ENCODE measurements around the gene COL23A1. TPM values are rescaled to one million over a fixed set of nuclear protein-coding genes. Genes with fewer than 3 reads are reported as not detected.

COL23A1 gene
- total RNA-seq, 1 donor from 2014 or later = 0.96 TPM

GRCh38 chr5:178557416-178557815 is 32.8 kb downstream of the COL23A1 start:
- no peak for DNase-seq (ENCODE audit: low spot score)

- DNase-seq (ENCODE audit: low spot score) = no peak
These were observed 34.4 kb downstream of the COL23A1 start for GRCh38 chr5:178555771-178556211.

- no peak for DNase-seq (ENCODE audit: low spot score)
These were observed 35.2 kb downstream of the COL23A1 start for GRCh38 chr5:178555005-178555404.

GRCh38 chr5:178554311-178554710 is 35.9 kb downstream of the COL23A1 start:
- DNase-seq (ENCODE audit: low spot score) = no peak

- DNase-seq (ENCODE audit: low spot score) = no peak
These were observed 36.7 kb downstream of the COL23A1 start for GRCh38 chr5:178553517-178553916.

- DNase-seq (ENCODE audit: low spot score) = no peak
These were observed 38.7 kb downstream of the COL23A1 start for GRCh38 chr5:178551468-178551867.

- DNase-seq (ENCODE audit: low spot score) = peak; percentile 27
These were observed 39.1 kb downstream of the COL23A1 start for GRCh38 chr5:178551059-178551458.

- no peak for DNase-seq (ENCODE audit: low spot score)
These were observed 41.4 kb downstream of the COL23A1 start for GRCh38 chr5:178548746-178549145.

- no peak for DNase-seq (ENCODE audit: low spot score)
These were observed 42.3 kb downstream of the COL23A1 start for GRCh38 chr5:178547753-178548415.

- DNase-seq (ENCODE audit: low spot score) = no peak
These were observed 43.0 kb downstream of the COL23A1 start for GRCh38 chr5:178547052-178547666.

- DNase-seq (ENCODE audit: low spot score) = no peak
These were observed 43.5 kb downstream of the COL23A1 start for GRCh38 chr5:178546675-178547033.

- no peak for DNase-seq (ENCODE audit: low spot score)
These were observed 44.1 kb downstream of the COL23A1 start for GRCh38 chr5:178545941-178546674.

GRCh38 chr5:178545176-178545575 is 45.0 kb downstream of the COL23A1 start:
- DNase-seq (ENCODE audit: low spot score) = no peak

- no peak for DNase-seq (ENCODE audit: low spot score)
These were observed 45.9 kb downstream of the COL23A1 start for GRCh38 chr5:178544166-178544834.

- DNase-seq (ENCODE audit: low spot score) = peak; percentile 90
These were observed 47.7 kb downstream of the COL23A1 start for GRCh38 chr5:178542455-178542854.

- DNase-seq (ENCODE audit: low spot score) = no peak
These were observed 49.7 kb downstream of the COL23A1 start for GRCh38 chr5:178540526-178540925.

- DNase-seq (ENCODE audit: low spot score) = peak; percentile 71
These were observed 51.4 kb downstream of the COL23A1 start for GRCh38 chr5:178538741-178539229.

- DNase-seq (ENCODE audit: low spot score) = no peak
These were observed 52.5 kb downstream of the COL23A1 start for GRCh38 chr5:178537467-178538371.

- no peak for DNase-seq (ENCODE audit: low spot score)
These were observed 53.4 kb downstream of the COL23A1 start for GRCh38 chr5:178536541-178537466.

Measured in umbilical cord (tissue), 2 donors.